Measurements from ENCODE around the gene TBX4.
"Not testable (repeated sequence)": the region's sequence is repeated elsewhere in the genome, so short reads cannot be mapped to it uniquely, and the experiment has no call there.

Gene TBX4

GRCh38 chr17:61447358-61447757 is 4.9 kb upstream of the TBX4 start:
- TF ChIP-seq ZNF8 (CRISPR knock-in tag; IDR thresholded peaks at IDR 0.05): no peak
- no peak for TF ChIP-seq TSHZ2 (CRISPR knock-in tag; IDR thresholded peaks at IDR 0.05)
- no peak for TF ChIP-seq CSDC2 (CRISPR knock-in tag; IDR thresholded peaks at IDR 0.05)
- TF ChIP-seq PPARA (CRISPR knock-in tag; IDR thresholded peaks at IDR 0.05; ENCODE audit: borderline replicate concordance): no peak
- TF ChIP-seq RARB (CRISPR knock-in tag; IDR thresholded peaks at IDR 0.05): no peak
- TF ChIP-seq ARNTL (CRISPR knock-in tag; IDR thresholded peaks at IDR 0.05; ENCODE audit: borderline replicate concordance, low read depth): no peak
- no peak for TF ChIP-seq OSR1 (CRISPR knock-in tag; IDR thresholded peaks at IDR 0.05)
- no peak for TF ChIP-seq TCF4 (CRISPR knock-in tag; IDR thresholded peaks at IDR 0.05; ENCODE audit: borderline replicate concordance)
- TF ChIP-seq, protein P1, sequence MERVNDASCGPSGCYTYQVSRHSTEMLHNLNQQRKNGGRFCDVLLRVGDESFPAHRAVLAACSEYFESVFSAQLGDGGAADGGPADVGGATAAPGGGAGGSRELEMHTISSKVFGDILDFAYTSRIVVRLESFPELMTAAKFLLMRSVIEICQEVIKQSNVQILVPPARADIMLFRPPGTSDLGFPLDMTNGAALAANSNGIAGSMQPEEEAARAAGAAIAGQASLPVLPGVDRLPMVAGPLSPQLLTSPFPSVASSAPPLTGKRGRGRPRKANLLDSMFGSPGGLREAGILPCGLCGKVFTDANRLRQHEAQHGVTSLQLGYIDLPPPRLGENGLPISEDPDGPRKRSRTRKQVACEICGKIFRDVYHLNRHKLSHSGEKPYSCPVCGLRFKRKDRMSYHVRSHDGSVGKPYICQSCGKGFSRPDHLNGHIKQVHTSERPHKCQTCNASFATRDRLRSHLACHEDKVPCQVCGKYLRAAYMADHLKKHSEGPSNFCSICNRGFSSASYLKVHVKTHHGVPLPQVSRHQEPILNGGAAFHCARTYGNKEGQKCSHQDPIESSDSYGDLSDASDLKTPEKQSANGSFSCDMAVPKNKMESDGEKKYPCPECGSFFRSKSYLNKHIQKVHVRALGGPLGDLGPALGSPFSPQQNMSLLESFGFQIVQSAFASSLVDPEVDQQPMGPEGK (CRISPR knock-in tag; IDR thresholded peaks at IDR 0.05; ENCODE audit: borderline replicate concordance): no peak
- TF ChIP-seq ZC3H10 (CRISPR knock-in tag; IDR thresholded peaks at IDR 0.05): no peak

GRCh38 chr17:61448042-61448441 is 4.2 kb upstream of the TBX4 start:
- TF ChIP-seq ARNTL (CRISPR knock-in tag; IDR thresholded peaks at IDR 0.05; ENCODE audit: borderline replicate concordance, low read depth) (no peak), ZNF565 (CRISPR knock-in tag; conservative IDR thresholded peaks at IDR 0.05; ENCODE audit: low read depth) (no peak), PPARA (CRISPR knock-in tag; IDR thresholded peaks at IDR 0.05; ENCODE audit: borderline replicate concordance) (no peak), ZNF70 (CRISPR knock-in tag; IDR thresholded peaks at IDR 0.05) (no peak), OSR1 (CRISPR knock-in tag; IDR thresholded peaks at IDR 0.05) (no peak)
- ATAC-seq: no peak

More at GRCh38 chr17:61447358-61447757, 4.9 kb upstream of the TBX4 start:
- no peak for ATAC-seq

DNA sequence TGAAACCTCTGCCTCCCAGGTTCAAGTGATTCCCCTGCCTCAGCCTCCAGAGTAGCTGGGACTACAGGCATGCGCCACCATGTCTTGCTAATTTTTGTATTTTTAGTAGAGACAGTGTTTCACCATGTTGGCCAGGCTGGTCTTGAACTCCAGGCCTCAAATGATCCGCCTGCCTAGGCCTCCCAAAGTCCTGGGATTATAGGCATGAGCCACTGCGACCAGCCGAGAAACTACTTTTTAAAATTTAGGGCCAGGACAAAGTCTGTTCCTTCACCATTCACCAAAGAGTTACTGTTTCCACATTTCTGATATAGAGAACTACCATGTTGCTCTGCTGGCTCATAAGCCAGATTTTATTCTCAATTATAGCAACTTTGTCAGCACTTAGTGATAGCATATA is 3.1 kb upstream of the TBX4 start:
- not testable (repeated sequence) for ATAC-seq

DNA sequence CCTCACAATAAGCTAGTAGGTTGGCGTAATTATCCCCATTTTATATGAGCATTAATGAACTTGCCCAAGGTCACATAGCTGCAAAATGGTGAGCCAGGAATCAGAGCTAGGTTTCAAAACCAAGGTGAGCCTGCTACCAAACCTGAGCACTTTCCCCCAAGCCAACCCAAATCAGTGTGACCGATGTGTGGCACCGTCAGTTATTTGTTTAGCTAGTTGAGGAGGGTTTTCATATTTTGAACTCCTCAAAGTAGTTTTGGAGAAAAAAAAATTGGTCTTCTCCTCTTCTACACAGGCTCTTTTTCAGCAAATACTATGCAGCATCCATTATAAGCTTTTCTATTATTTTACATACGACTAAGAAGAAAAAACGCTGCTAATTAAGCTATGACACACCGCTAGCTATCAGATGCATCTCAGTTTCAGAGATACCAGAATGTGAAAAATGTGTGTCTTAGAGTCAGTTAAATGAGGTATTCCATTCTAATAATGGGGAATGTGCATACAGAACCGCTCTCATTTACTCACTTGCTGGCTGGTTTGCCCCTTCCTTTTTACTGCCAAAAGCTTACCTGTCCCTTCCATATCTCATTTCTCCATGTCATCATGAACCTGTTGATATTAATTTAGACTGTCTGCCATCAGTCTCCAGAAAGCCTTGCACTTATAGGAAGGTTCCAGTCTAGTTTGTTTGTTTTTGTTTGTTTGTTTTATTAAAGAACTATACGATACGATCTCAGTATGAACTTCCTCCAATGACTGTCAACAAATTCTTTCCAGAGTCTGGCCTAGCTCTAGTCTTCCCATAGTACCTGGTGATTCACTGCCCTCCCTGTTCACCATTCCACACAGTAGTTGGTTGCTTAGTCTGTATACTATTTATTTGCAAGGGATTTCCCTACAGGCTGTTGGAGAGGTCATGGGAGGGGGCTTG is 2.2 kb upstream of the TBX4 start:
- 0 out of 3 replicates have a peak, but pooled peaks have one; percentile 22 for ATAC-seq

More for the DNA sequence above, 2.2 kb upstream of the TBX4 start:
- TF ChIP-seq RARB (CRISPR knock-in tag; IDR thresholded peaks at IDR 0.05): no peak
- TF ChIP-seq ZC3H10 (CRISPR knock-in tag; IDR thresholded peaks at IDR 0.05): no peak
- TF ChIP-seq, protein P1 (CRISPR knock-in tag; IDR thresholded peaks at IDR 0.05; ENCODE audit: borderline replicate concordance): no peak
- TF ChIP-seq ZFP3 (CRISPR knock-in tag; IDR thresholded peaks at IDR 0.05): no peak
- no peak for TF ChIP-seq ARNTL (CRISPR knock-in tag; IDR thresholded peaks at IDR 0.05; ENCODE audit: borderline replicate concordance, low read depth)
- TF ChIP-seq ZNF565 (CRISPR knock-in tag; conservative IDR thresholded peaks at IDR 0.05; ENCODE audit: low read depth): no peak
- TF ChIP-seq CSDC2 (CRISPR knock-in tag; IDR thresholded peaks at IDR 0.05): no peak
- no peak for TF ChIP-seq ZFP30 (CRISPR knock-in tag; IDR thresholded peaks at IDR 0.05)
- TF ChIP-seq ZNF8 (CRISPR knock-in tag; IDR thresholded peaks at IDR 0.05): no peak
- no peak for TF ChIP-seq OSR1 (CRISPR knock-in tag; IDR thresholded peaks at IDR 0.05)
- TF ChIP-seq, protein P2, sequence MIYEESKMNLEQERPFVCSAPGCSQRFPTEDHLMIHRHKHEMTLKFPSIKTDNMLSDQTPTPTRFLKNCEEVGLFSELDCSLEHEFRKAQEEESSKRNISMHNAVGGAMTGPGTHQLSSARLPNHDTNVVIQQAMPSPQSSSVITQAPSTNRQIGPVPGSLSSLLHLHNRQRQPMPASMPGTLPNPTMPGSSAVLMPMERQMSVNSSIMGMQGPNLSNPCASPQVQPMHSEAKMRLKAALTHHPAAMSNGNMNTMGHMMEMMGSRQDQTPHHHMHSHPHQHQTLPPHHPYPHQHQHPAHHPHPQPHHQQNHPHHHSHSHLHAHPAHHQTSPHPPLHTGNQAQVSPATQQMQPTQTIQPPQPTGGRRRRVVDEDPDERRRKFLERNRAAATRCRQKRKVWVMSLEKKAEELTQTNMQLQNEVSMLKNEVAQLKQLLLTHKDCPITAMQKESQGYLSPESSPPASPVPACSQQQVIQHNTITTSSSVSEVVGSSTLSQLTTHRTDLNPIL (CRISPR knock-in tag; IDR thresholded peaks at IDR 0.05; ENCODE audit: low read depth): no peak
- TF ChIP-seq PPARA (CRISPR knock-in tag; IDR thresholded peaks at IDR 0.05; ENCODE audit: borderline replicate concordance): no peak
